Stimulated activated CD4-positive, alpha-beta T cell treated with anti-CD3 and anti-CD28 coated beads, TNF-alpha, amount 100 ng/mL, for 1 hour (primary cell): ENCODE results near the gene TYK2.
A peak's percentile ranks its signal among the peaks of the same experiment; 100 is the strongest.

ENCODE experiments used
- DNase-seq, 3 donors: peaks; one replicate each; pipeline ENCODE4 v3.0.0-alpha.2; 2020; ENCODE audit warnings: low read depth in 3 of 3, low spot score in 1 of 3

Gene TYK2

GRCh38 chr19:10316229-10317044, 63.9 kb downstream of the TYK2 start:
- no peak for DNase-seq

- peak; percentile 83 to 93 (median 83) for DNase-seq
Observed at GRCh38 chr19:10315335-10316214, 64.8 kb downstream of the TYK2 start, which contains the start of gene FDX2. Gene FDX2, minus strand, starts transcription at chr19:10316015. Its CDS starts 19 bp downstream, at chr19:10315996.

GRCh38 chr19:10309423-10309822, 70.9 kb downstream of the TYK2 start, which contains the start of gene ZGLP1:
Gene ZGLP1, minus strand, starts transcription at chr19:10309815.
- DNase-seq = no peak

DNA sequence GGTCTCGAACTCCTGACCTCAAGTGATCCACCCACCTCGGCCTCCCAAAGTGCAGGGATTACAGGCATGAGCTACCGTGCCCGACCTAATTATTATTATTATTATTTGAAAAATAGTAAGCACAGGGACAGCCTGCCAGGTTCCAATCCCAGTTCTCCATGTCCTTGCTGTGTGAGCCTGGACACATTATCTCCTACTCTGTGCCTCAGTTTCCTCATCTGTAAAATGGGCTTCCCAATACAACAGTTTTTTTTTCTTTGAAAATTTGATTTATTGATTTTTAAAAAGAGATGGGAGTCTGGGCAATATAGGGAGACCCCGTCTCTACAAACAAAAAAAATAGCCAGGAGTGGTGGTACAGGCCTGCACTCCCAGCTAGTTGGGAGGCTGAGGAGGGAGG, 74.0 kb downstream of the TYK2 start:
- DNase-seq = no peak

DNA sequence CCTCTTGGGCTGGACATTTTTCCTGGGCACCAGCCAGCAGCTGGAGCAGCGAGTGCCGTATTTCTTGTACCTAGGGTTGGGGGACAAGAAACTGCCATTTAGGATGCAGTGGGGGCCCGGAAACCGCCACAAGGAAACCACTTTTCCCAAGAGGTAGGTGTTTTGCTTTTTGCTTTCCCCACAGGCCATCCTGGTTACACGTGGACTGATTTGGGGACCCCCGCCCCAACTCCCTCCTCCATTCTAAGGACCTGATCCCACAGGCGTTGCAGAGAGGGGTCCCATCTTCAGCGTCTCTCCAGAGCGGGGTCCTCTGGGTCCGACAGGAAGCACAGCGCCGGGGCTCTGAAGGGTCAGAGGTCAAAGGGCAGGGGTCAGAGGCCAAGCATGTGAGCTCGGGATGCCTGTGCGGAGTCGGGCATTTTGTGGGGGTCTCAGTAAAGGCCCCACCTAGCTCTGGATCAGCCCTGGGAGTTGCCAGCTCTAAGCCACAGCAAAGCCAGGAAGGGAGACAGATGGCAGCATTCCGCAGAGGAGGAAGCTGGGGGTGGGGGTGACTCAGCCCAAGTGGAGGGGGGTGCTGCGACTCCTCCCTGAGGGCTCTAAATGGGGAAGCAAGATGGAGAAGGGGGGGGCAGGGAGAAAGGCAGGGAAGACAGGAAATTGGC, 75.1 kb downstream of the TYK2 start:
- no peak for DNase-seq
